ENCODE measurements around the gene NGDN.
A peak's percentile ranks its signal among the peaks of the same experiment; 100 is the strongest.

The NGDN gene

DNA sequence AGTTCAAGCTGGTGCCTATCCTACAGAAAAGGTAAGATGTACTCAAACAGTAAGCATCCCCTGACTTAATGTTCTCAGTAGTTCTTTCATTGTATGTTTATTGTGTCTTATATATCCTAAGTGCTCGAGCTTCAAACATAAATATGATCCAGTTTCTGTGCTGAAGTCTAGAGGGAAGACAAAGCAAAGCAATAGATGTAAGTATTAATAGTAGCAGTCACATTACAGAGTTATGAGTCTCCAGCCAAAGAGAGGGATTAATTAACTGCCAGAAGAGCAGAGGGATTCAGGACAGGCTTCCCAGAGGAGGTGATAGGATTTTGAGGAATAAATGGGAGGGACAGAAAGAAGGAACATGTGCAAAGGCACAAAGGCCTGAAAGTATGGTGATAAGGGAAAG, 1.4 kb downstream of the NGDN start:
- TF ChIP-seq ELF4 (IDR thresholded peaks at IDR 0.05) (no peak), L3MBTL2 (conservative IDR thresholded peaks at IDR 0.05) (no peak), SP1 (IDR thresholded peaks at IDR 0.05) (no peak), ARNT (IDR thresholded peaks at IDR 0.05) (no peak), FOXK2 (IDR thresholded peaks at IDR 0.05) (no peak), CTBP1 (IDR thresholded peaks at IDR 0.05; ENCODE audit: borderline replicate concordance) (no peak), HDGF (IDR thresholded peaks at IDR 0.05; ENCODE audit: borderline replicate concordance) (no peak), FOXM1 (IDR thresholded peaks at IDR 0.05; ENCODE audit: borderline replicate concordance) (no peak), ZNF384 (IDR thresholded peaks at IDR 0.05) (no peak), NFRKB (IDR thresholded peaks at IDR 0.05) (no peak), TARDBP (IDR thresholded peaks at IDR 0.05) (no peak), BHLHE40 (IDR thresholded peaks at IDR 0.05; ENCODE audit: borderline replicate concordance) (no peak), FOXA1 (IDR thresholded peaks at IDR 0.05) (no peak), SUZ12 (IDR thresholded peaks at IDR 0.05) (no peak), LEF1 (IDR thresholded peaks at IDR 0.05; ENCODE audit: borderline replicate concordance) (no peak)
- TF ChIP-seq, protein P1, sequence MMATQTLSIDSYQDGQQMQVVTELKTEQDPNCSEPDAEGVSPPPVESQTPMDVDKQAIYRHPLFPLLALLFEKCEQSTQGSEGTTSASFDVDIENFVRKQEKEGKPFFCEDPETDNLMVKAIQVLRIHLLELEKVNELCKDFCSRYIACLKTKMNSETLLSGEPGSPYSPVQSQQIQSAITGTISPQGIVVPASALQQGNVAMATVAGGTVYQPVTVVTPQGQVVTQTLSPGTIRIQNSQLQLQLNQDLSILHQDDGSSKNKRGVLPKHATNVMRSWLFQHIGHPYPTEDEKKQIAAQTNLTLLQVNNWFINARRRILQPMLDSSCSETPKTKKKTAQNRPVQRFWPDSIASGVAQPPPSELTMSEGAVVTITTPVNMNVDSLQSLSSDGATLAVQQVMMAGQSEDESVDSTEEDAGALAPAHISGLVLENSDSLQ (IDR thresholded peaks at IDR 0.05) = no peak
- CTCF ChIA-PET = no interaction called here
- POLR2A ChIA-PET = no interaction called here
- no peak for DNase-seq (ENCODE audit: extremely low spot score)

DNA sequence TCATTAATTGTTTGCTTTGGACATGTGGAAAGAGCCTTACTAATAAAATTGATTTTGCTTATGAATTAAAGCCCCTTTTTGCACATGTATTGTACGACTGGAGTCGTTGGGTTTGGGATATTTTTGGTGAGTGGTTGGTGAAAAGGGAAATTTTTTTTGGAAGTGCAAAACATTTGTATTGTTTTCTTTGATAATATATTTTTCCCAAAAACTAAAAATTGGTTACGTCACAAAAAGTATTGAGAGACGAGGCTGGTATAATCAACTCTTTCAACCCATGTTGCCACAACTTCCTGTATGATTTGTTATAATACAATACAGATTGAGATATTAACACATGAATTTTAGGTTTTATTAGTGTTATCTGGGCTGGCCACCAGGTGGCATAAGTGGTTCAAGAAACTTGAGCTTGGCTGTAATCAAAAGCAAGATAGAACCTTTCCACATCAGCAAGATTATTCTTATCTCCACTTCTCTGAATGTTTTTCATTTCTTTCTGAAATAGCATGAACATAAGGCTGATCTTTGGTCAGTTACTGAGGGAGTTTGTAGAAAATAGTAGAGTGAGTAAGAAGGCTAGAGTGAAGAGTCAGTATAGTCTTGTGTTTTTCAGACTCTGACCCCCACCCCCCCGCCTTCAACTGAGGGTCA, 8.7 kb downstream of the NGDN start:
- peak; percentile 47 for DNase-seq (ENCODE audit: extremely low spot score)
- ChIA-PET POLR2A (interaction anchor here (0.5 to 1.5 kb wide), 6 partner anchors 10 to 88 kb away, joined by 3 to 11 read pairs (median 4); no protein-coding TSS in a partner anchor), CTCF (interaction anchor here (0.6 to 5.6 kb wide), 17 partner anchors 8 to 1130 kb away, joined by 3 to 53 read pairs (median 3); partner anchors contain the start of gene AP1G2)
- no peak for TF ChIP-seq BHLHE40 (IDR thresholded peaks at IDR 0.05; ENCODE audit: borderline replicate concordance)
- TF ChIP-seq L3MBTL2 (conservative IDR thresholded peaks at IDR 0.05) = no peak
- TF ChIP-seq TARDBP (IDR thresholded peaks at IDR 0.05) = no peak
- no peak for TF ChIP-seq FOXK2 (IDR thresholded peaks at IDR 0.05)
- TF ChIP-seq CTBP1 (IDR thresholded peaks at IDR 0.05; ENCODE audit: borderline replicate concordance) = no peak
- TF ChIP-seq ZNF384 (IDR thresholded peaks at IDR 0.05) = no peak
- TF ChIP-seq SP1 (IDR thresholded peaks at IDR 0.05) = no peak
- TF ChIP-seq FOXM1 (IDR thresholded peaks at IDR 0.05; ENCODE audit: borderline replicate concordance) = no peak
- TF ChIP-seq ELF4 (IDR thresholded peaks at IDR 0.05) = no peak
- TF ChIP-seq SUZ12 (IDR thresholded peaks at IDR 0.05) = no peak
- TF ChIP-seq, protein P1 (IDR thresholded peaks at IDR 0.05) = no peak
- no peak for TF ChIP-seq LEF1 (IDR thresholded peaks at IDR 0.05; ENCODE audit: borderline replicate concordance)
- no peak for TF ChIP-seq NFRKB (IDR thresholded peaks at IDR 0.05)

DNA sequence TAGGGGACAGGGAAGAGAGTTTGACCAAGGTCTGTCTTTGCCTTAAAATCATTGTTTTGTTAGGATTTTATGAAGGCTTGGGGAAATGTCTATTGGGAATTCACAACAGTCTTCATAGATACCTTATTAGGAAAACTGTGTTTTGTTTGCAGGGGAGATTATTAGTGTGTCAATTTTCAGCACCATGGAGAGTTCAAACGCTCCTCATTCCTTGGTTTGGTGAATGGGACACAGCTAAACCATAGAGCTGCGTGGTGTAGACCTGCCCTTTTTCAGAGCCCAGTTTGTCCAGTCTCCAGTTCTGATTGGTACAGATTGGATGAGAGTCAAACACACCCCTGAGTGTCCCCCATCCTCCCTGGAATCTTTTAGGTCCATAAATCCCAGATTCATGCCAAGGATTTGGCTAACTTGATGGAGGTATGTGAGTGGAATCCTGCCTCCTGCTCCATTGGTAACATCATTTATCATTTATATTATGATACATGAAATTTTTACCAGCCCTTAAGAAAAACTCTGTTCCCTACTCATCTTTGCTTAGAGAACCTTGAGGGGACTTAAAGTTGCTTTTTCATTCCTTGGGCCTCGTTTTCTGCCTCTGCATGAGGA, 12.0 kb downstream of the NGDN start:
- DNase-seq (ENCODE audit: extremely low spot score) = no peak
- POLR2A ChIA-PET = interaction anchor here (2.2 kb wide), 1 partner anchor 79 kb away, joined by 11 read pairs; no protein-coding TSS in a partner anchor
- TF ChIP-seq ELF4 (IDR thresholded peaks at IDR 0.05) (no peak), FOXA1 (IDR thresholded peaks at IDR 0.05) (no peak), SP1 (IDR thresholded peaks at IDR 0.05) (no peak), ZNF384 (IDR thresholded peaks at IDR 0.05) (no peak), FOXM1 (IDR thresholded peaks at IDR 0.05; ENCODE audit: borderline replicate concordance) (no peak), BHLHE40 (IDR thresholded peaks at IDR 0.05; ENCODE audit: borderline replicate concordance) (no peak), HDGF (IDR thresholded peaks at IDR 0.05; ENCODE audit: borderline replicate concordance) (no peak), SUZ12 (IDR thresholded peaks at IDR 0.05) (no peak), FOXK2 (IDR thresholded peaks at IDR 0.05) (no peak), L3MBTL2 (conservative IDR thresholded peaks at IDR 0.05) (no peak), TARDBP (IDR thresholded peaks at IDR 0.05) (no peak), NFRKB (IDR thresholded peaks at IDR 0.05) (no peak), LEF1 (IDR thresholded peaks at IDR 0.05; ENCODE audit: borderline replicate concordance) (no peak), CTBP1 (IDR thresholded peaks at IDR 0.05; ENCODE audit: borderline replicate concordance) (no peak), ARNT (IDR thresholded peaks at IDR 0.05) (no peak)
- TF ChIP-seq, protein P1 (IDR thresholded peaks at IDR 0.05) = no peak
- CTCF ChIA-PET = interaction anchor here (2.3 kb wide), 1 partner anchor 78 kb away, joined by 9 read pairs; no protein-coding TSS in a partner anchor

DNA sequence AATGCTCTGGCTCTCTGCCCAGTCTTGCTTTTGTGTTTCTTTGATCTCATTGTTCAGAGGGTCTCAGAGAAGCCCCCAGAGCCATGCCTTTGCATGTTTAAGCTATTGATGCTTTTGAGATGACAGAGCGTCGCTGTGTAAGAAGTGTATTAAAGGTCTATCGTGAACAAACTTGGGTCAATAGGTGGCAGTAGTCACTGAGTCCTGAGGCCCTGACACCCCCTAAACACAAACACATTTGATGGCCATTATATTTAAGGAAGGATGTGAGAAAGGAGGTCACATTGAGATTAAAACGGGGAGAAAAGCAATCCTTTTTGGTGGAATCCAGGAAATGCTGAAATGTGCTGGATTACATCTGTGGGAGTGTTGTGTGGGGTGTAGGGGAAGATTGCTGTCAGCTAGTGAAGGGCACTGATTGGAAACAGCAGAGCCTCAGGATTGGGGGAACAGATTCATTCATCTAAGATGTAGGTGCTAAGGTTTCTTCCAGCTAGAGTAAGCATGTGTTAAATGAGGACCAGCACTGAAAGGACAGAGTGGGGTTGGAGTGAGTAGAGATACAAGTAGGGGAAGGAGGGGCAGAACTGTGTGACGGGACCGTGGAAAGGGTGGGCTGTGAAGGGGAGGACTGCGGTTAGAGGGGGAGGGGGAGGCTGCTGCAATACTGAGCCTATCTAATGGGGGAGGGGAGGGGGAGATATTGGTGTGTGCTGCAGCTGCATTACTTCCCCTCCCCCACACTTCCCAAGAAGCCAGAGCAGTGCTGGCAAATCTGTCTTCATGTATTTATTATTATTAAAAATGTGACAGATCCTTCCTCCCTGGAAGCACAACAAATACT, 12.7 kb downstream of the NGDN start:
- TF ChIP-seq NFRKB (IDR thresholded peaks at IDR 0.05) (no peak), CTBP1 (IDR thresholded peaks at IDR 0.05; ENCODE audit: borderline replicate concordance) (no peak)
- no peak for DNase-seq (ENCODE audit: extremely low spot score)
- CTCF ChIA-PET = interaction anchor here (0.6 to 2.3 kb wide), 3 partner anchors 14 to 77 kb away, joined by 4 to 9 read pairs (median 5); no protein-coding TSS in a partner anchor
- POLR2A ChIA-PET = interaction anchor here (1.0 to 2.2 kb wide), 2 partner anchors 13 to 78 kb away, joined by 3 to 11 read pairs; partner anchors contain the start of gene NGDN

DNA sequence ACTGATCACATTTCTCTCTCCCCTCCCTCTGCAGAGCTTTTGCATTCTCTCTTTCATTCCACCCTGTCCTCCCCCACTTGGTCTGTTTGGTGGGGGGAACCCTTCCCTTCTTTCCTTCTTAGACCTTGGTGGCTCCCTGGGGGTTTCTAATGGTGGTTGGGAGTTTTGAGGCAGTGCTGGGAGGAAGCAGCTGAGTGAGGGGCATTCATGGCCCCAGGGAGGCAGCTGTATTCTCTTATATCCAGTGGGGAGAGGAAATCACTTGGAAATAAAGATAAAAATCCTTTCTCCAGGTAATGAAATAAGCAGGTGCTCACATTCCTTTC, 13.3 kb downstream of the NGDN start:
- DNase-seq (ENCODE audit: extremely low spot score) = no peak
- no peak for TF ChIP-seq ZNF384 (IDR thresholded peaks at IDR 0.05)
- TF ChIP-seq, protein P1 (IDR thresholded peaks at IDR 0.05) = no peak
- TF ChIP-seq BHLHE40 (IDR thresholded peaks at IDR 0.05; ENCODE audit: borderline replicate concordance) = no peak
- no peak for TF ChIP-seq FOXM1 (IDR thresholded peaks at IDR 0.05; ENCODE audit: borderline replicate concordance)
- no peak for TF ChIP-seq LEF1 (IDR thresholded peaks at IDR 0.05; ENCODE audit: borderline replicate concordance)
- TF ChIP-seq ELF4 (IDR thresholded peaks at IDR 0.05) = no peak
- no peak for TF ChIP-seq TARDBP (IDR thresholded peaks at IDR 0.05)
- no peak for TF ChIP-seq FOXK2 (IDR thresholded peaks at IDR 0.05)
- no peak for TF ChIP-seq ARNT (IDR thresholded peaks at IDR 0.05)
- POLR2A ChIA-PET = interaction anchor here (1.0 to 2.2 kb wide), 2 partner anchors 13 to 78 kb away, joined by 3 to 11 read pairs; partner anchors contain the start of gene NGDN
- CTCF ChIA-PET = interaction anchor here (0.6 to 2.3 kb wide), 3 partner anchors 13 to 77 kb away, joined by 4 to 9 read pairs (median 5); no protein-coding TSS in a partner anchor

Data from HEK293T (cell line).